Osteoblast (primary cell): ENCODE results near the gene STK32B. TPM values are rescaled to one million over a fixed set of nuclear protein-coding genes. Genes with fewer than 3 reads are reported as not detected.

Source experiments
- DNase-seq: peaks from one replicate; pipeline ENCODE4 v3.0.0; 2011; ENCODE audit warnings: low spot score, mixed read lengths; ENCODE audit not compliant: insufficient read length; ENCODE audit errors: missing footprints
- H2AFZ ChIP-seq: 2 replicates; pipeline ENCODE4 v1.6.0; 2011; ENCODE audit warnings: mild to moderate bottlenecking, low read length
- H3K27ac ChIP-seq: 2 replicates; pipeline ENCODE4 v1.5.1; 2011; ENCODE audit warnings: mild to moderate bottlenecking, low read depth, low read length, moderate library complexity
- H3K27me3 ChIP-seq: 2 replicates; pipeline ENCODE4 v1.6.0; 2012; ENCODE audit warnings: mild to moderate bottlenecking, control low read depth, inconsistent platforms, low read length, moderate library complexity; ENCODE audit not compliant: insufficient read depth
- H3K36me3 ChIP-seq: 2 replicates; pipeline ENCODE4 v1.5.1; 2011; ENCODE audit warnings: mild to moderate bottlenecking, low read length, control low read depth, moderate library complexity; ENCODE audit not compliant: insufficient read depth
- H3K4me1 ChIP-seq: 2 replicates; pipeline ENCODE4 v1.5.1; 2011; ENCODE audit warnings: mild to moderate bottlenecking, low read length, control low read depth, moderate library complexity; ENCODE audit not compliant: insufficient read depth
- H3K4me2 ChIP-seq: 2 replicates; pipeline ENCODE4 v1.6.0; 2011; ENCODE audit warnings: mild to moderate bottlenecking, low read length; ENCODE audit not compliant: insufficient read depth
- H3K4me3 ChIP-seq: fragments of 200-600 bp; sonication (generic); 3 replicates; pipeline ENCODE4 v1.5.1; 2012; ENCODE audit warnings: mild to moderate bottlenecking, low read length, inconsistent platforms; ENCODE audit not compliant: insufficient read depth
- H3K79me2 ChIP-seq: 2 replicates; pipeline ENCODE4 v1.6.0; 2012; ENCODE audit warnings: mild to moderate bottlenecking, low read length, control low read depth, inconsistent platforms; ENCODE audit not compliant: insufficient read depth
- H3K9me3 ChIP-seq: 2 replicates; pipeline ENCODE4 v1.5.1; 2011; ENCODE audit warnings: low read depth, low read length, control low read depth
- H4K20me1 ChIP-seq: 2 replicates; pipeline ENCODE4 v1.6.0; 2012; ENCODE audit warnings: mild to moderate bottlenecking, low read length, control low read depth; ENCODE audit not compliant: insufficient read depth
- total RNA-seq: library from RNA; depleted of rRNA; stranded (reverse); fragments of >200 nt; gene quantifications from 2 replicates; pipeline ENCODE4 v1.2.3, GENCODE V29; 2012
- TF ChIP-seq, protein P1 (sequence below): IDR thresholded peaks from 2 replicates; pipeline ENCODE4 v1.5.1; 2011; ENCODE audit warnings: mild to moderate bottlenecking, low read depth, low read length, moderate library complexity; ENCODE audit errors: extremely low read depth

STK32B gene
- total RNA-seq, 1 donor, result 1.1 TPM

DNA sequence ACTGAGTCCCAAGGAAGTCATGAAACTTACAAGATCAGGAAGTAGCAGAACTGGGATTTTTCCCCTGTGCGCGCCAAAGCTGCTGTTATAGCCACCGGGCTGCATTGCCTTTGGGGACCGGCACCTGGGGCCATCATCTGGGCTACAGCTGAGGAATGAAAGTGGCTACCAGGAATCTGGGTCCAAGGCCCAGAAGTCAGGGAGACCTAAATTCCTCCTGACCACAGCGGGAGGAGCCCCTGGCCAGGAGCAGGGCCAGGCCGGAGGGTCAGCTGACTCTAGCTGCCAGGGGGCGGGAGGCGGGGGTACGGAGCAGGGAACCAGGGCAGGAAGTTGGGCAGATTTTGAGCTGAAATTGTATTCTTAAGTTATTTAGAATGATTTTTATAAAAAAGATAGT is 414.7 kb downstream of the STK32B start:
- Histone ChIP-seq H3K4me1 (no peaks in the 10 kb centered on the region), H2AFZ (no peak overlapping the region), H3K27ac (no peak overlapping the region), H4K20me1 (no peaks in the 10 kb centered on the region), H3K36me3 (no peaks in the 10 kb centered on the region), H3K9me3 (no peaks in the 10 kb centered on the region), H3K4me3 (no peak overlapping the region), H3K4me2 (no peak overlapping the region), H3K79me2 (no peaks in the 10 kb centered on the region), H3K27me3 (no peaks in the 10 kb centered on the region)
- DNase-seq, result no peak
- TF ChIP-seq, protein P1, sequence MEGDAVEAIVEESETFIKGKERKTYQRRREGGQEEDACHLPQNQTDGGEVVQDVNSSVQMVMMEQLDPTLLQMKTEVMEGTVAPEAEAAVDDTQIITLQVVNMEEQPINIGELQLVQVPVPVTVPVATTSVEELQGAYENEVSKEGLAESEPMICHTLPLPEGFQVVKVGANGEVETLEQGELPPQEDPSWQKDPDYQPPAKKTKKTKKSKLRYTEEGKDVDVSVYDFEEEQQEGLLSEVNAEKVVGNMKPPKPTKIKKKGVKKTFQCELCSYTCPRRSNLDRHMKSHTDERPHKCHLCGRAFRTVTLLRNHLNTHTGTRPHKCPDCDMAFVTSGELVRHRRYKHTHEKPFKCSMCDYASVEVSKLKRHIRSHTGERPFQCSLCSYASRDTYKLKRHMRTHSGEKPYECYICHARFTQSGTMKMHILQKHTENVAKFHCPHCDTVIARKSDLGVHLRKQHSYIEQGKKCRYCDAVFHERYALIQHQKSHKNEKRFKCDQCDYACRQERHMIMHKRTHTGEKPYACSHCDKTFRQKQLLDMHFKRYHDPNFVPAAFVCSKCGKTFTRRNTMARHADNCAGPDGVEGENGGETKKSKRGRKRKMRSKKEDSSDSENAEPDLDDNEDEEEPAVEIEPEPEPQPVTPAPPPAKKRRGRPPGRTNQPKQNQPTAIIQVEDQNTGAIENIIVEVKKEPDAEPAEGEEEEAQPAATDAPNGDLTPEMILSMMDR, result no peak

DNA sequence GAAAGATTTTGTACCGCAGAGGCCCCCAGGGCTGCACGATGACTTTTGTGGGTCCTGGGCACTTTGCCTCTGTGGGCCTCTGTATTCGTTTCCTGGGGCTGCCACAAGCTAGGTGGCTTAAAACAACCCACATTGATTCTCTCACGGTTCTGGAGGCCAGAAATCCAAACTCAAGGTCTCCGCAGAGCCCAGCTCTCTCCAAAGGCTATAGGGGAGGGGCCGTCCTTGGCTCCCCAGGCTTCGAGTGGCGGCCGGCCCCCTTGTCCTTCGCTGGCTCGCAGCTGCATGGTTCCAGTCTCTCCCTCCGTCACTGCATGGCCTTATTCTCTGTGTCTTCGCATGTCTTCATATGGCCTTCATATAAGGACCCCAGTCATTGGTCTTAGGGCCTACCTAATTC is 415.8 kb downstream of the STK32B start:
- no peaks in the 10 kb centered on the region for H3K9me3 ChIP-seq
- no peak overlapping the region for H2AFZ ChIP-seq
- H3K79me2 ChIP-seq, result no peaks in the 10 kb centered on the region
- TF ChIP-seq, protein P1, result no peak
- H3K4me1 ChIP-seq, result no peaks in the 10 kb centered on the region
- no peak overlapping the region for H3K4me3 ChIP-seq
- H3K4me2 ChIP-seq, result no peak overlapping the region
- no peaks in the 10 kb centered on the region for H3K27me3 ChIP-seq
- H4K20me1 ChIP-seq, result no peaks in the 10 kb centered on the region
- H3K27ac ChIP-seq, result no peak overlapping the region
- no peak for DNase-seq
- no peaks in the 10 kb centered on the region for H3K36me3 ChIP-seq

DNA sequence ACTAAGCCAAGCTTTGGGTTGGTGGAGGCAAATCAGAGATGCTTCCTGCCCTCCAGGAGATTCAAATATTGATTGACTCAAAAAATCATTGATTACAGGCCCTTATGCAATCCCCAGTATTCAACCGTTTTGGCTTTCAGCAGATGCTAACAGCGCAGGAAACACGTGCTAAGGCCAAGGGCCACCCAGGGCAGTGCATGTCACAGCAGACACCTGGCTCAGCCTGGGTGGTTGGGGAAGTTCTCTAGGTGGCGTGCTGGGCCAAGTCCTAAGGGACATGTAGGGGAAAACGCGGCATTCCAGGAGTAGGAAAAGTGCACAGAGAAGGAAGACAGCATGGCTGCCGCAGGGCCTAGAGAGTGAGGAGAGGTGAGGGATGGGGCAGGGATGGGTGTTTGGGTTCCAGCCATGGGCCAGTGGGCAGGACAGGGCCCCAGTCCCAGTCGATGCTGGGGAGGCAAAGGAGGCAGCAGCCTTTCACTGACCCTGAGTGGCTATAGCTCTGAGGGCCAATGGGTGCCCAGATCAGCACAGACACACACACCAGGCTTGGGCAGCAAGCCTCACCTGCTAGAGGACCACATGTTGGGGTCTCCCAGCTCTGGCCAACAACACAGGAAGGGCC is 418.0 kb downstream of the STK32B start:
- peak; percentile 35 for DNase-seq
- H3K4me3 ChIP-seq, result no peak overlapping the region
- no peaks in the 10 kb centered on the region for H3K36me3 ChIP-seq
- no peak overlapping the region for H3K4me2 ChIP-seq
- TF ChIP-seq, protein P1, result no peak
- H2AFZ ChIP-seq, result no peak overlapping the region
- H3K4me1 ChIP-seq, result no peaks in the 10 kb centered on the region
- H3K27ac ChIP-seq, result no peak overlapping the region
- H3K9me3 ChIP-seq, result no peaks in the 10 kb centered on the region
- no peaks in the 10 kb centered on the region for H3K79me2 ChIP-seq
- H3K27me3 ChIP-seq, result no peaks in the 10 kb centered on the region
- H4K20me1 ChIP-seq, result no peaks in the 10 kb centered on the region

DNA sequence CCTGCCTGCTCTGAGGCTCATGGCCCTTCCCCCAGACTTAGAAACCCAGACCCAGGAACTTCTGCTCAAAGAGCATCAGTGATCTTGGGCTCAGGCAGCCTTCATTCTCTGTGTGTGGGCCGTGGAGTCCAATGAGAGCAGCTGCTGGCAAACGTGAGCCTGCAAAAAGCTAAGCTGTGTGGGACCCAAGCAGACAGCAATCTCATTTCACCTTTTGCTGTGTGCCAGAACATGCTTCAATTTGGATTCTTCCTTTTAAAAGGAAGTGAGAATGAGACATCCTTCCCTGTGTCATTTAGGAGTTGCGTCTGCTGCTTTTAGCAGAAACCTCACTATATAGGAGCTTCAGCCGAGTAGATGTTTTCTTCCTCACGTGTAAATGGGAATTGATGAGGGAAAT is 418.6 kb downstream of the STK32B start:
- no peak overlapping the region for H3K4me2 ChIP-seq
- H3K79me2 ChIP-seq, result no peaks in the 10 kb centered on the region
- H2AFZ ChIP-seq, result no peak overlapping the region
- H3K27me3 ChIP-seq, result no peaks in the 10 kb centered on the region
- H4K20me1 ChIP-seq, result no peaks in the 10 kb centered on the region
- no peak overlapping the region for H3K27ac ChIP-seq
- H3K36me3 ChIP-seq, result no peaks in the 10 kb centered on the region
- DNase-seq, result peak; percentile 14
- TF ChIP-seq, protein P1, result no peak
- H3K4me1 ChIP-seq, result no peaks in the 10 kb centered on the region
- no peaks in the 10 kb centered on the region for H3K9me3 ChIP-seq
- H3K4me3 ChIP-seq, result no peak overlapping the region
